ENCODE data around the gene ISYNA1. TPM values are rescaled to one million over a fixed set of nuclear protein-coding genes. Genes with fewer than 3 reads are reported as not detected.

ISYNA1 gene
- total and polyA plus RNA-seq, 2 of the 13 experiments (the other 11 are each of a cell fraction or from before 2014, with no cell fraction given) = 29.6 to 48.5 TPM

GRCh38 chr19:18419195-18419698 is 18.7 kb downstream of the ISYNA1 start, which contains the start of gene SSBP4:
Gene SSBP4 (plus strand): TSS chr19:18419398. CDS start chr19:18419649, 251 bp downstream.
- H4K20me1 ChIP-seq (ENCODE audit: insufficient read depth, low read length) = peaks cover 8% of the 10 kb centered on the region; the same call in 1 of the 2 replicates
- FAIRE-seq (no peak), DNase-seq (ENCODE audit: low spot score) (peak; percentile 66), ATAC-seq (peak; percentile 23)
- no peak within 1 kb of the TSS for H2AFZ ChIP-seq (ENCODE audit: low read length)
- H3K4me1 ChIP-seq (ENCODE audit: insufficient read depth, low read length) = peaks cover 65% of the 10 kb centered on the region
- peak within 1 kb of the TSS; percentile 60 to 78 (median 76); a peak in 5 of 6 replicates for H3K4me3 ChIP-seq (replicated peaks in 1 of 3; ENCODE audit: insufficient read depth in 1 of 3, low read depth in 2 of 3, low read length in 3 of 3)
- peak within 1 kb of the TSS; percentile 64 for H3K27ac ChIP-seq (ENCODE audit: extremely low read length, insufficient read depth, low read length)
- no TSS peak for BruUV-seq (replicated peaks)
- ChIA-PET CTCF (ENCODE audit: low intra/inter-chr PET ratio, low total read pairs) (no interaction called here), POLR2A (interaction anchor here (1.0 to 3.7 kb wide), 10 partner anchors 21 to 169 kb away, joined by 3 to 25 read pairs (median 4); partner anchors contain the start of genes GDF15, JUND and LSM4)
- H3K4me2 ChIP-seq (ENCODE audit: low read depth, low read length) = peak within 1 kb of the TSS; percentile 85
- H3K27me3 ChIP-seq (ENCODE audit: control insufficient read depth in 1 of 2, insufficient read depth in 2 of 2, low read length in 2 of 2) = no peaks in the 10 kb centered on the region
- intact Hi-C loops (cut with micrococcal nuclease; ENCODE audit: unreplicated experiment) = no loop called here
- no peaks in the 10 kb centered on the region for H3K9me3 ChIP-seq (ENCODE audit: low read length)
- H3K79me2 ChIP-seq (ENCODE audit: insufficient read depth, low read length) = peaks cover 31% of the 10 kb centered on the region
- 0 out of 5 replicates have a peak, but pooled peaks cover 0 to 3% of the 10 kb centered on the region in 2 experiments for H3K36me3 ChIP-seq (replicated peaks in 1 of 2; ENCODE audit: control insufficient read depth in 1 of 2, insufficient read depth in 2 of 2, low read length in 2 of 2)
- WGBS (ENCODE audit: low lambda C conversion rate) = no CpG with 5 or more reads among the region's 80 CpGs
- in situ Hi-C loops (cut with HindIII; ENCODE audit: extremely low pct_ligation_motif_present, low pct_unique_long_range_greater_than_20kb) = loop anchor here (10.0 kb wide), 2 partner anchors 144 to 214 kb away; partner anchors contain the start of genes IQCN and RAB3A
- H3K9ac ChIP-seq (ENCODE audit: insufficient read depth, low read depth, low read length) = peak within 1 kb of the TSS; percentile 73
- TF ChIP-seq ZNF691 (CRISPR knock-in tag; IDR thresholded peaks at IDR 0.05; ENCODE audit: borderline replicate concordance, low read depth) = 0 out of 2 replicates have a peak, but pooled peaks have one; percentile 10
- no peak; the same call in 1 of the 2 replicates for TF ChIP-seq ZNF800 (CRISPR knock-in tag; IDR thresholded peaks at IDR 0.05)
- TF ChIP-seq SAP130 (CRISPR knock-in tag; IDR thresholded peaks at IDR 0.05; ENCODE audit: low read depth) = peak; percentile 55
- no peak for TF ChIP-seq E2F5 (CRISPR knock-in tag; conservative IDR thresholded peaks at IDR 0.05)
- no peak for TF ChIP-seq ZNF30 (CRISPR knock-in tag; IDR thresholded peaks at IDR 0.05)
- no peak for TF ChIP-seq ZNF503 (CRISPR knock-in tag; IDR thresholded peaks at IDR 0.05)
- no peak for TF ChIP-seq IRF2 (CRISPR knock-in tag; IDR thresholded peaks at IDR 0.05)
- TF ChIP-seq ZNF441 (CRISPR knock-in tag; IDR thresholded peaks at IDR 0.05; ENCODE audit: borderline replicate concordance) = no peak; the same call in 1 of the 2 replicates
- TF ChIP-seq MLXIP (CRISPR knock-in tag; IDR thresholded peaks at IDR 0.05; ENCODE audit: borderline replicate concordance) = peak; percentile 16; the same call in 1 of the 2 replicates
- TF ChIP-seq ZNF597 (CRISPR knock-in tag; IDR thresholded peaks at IDR 0.05) = no peak
- TF ChIP-seq SIN3A (IDR thresholded peaks at IDR 0.05; ENCODE audit: borderline replicate concordance, low read depth, low read length) = 0 out of 2 replicates have a peak, but pooled peaks have one; percentile 74
- TF ChIP-seq ZNF136 (CRISPR knock-in tag; IDR thresholded peaks at IDR 0.05; ENCODE audit: low read depth) = no peak
